SK-MEL-5 (cell line): Measurements from ENCODE around the gene GATAD2B. TPM values are rescaled to one million over a fixed set of nuclear protein-coding genes. Genes with fewer than 3 reads are reported as not detected.
"Not testable (repeated sequence)": the region's sequence is repeated elsewhere in the genome, so short reads cannot be mapped to it uniquely, and the experiment has no call there.

ENCODE experiments used
- DNase-seq: peaks from one replicate; pipeline ENCODE4 v3.0.0-alpha.2; 2016; ENCODE audit warnings: low read depth, low spot score
- in situ Hi-C: cut with HindIII; loops from 2 replicates; pipeline ENCODE4 v1.10.0; 2016; ENCODE audit warnings: low sequenced_read_pairs, high pct_unique_total_duplicates, low pct_unique_long_range_greater_than_20kb
- total RNA-seq: library from RNA; depleted of rRNA; stranded (reverse); fragments of >200 nt; shearing (Covaris generic); gene quantifications from 2 replicates; pipeline ENCODE4 v1.2.3, GENCODE V29; 2014

The GATAD2B gene
- total RNA-seq, 1 experiment from 2014 or later, result 8.7 TPM

DNA sequence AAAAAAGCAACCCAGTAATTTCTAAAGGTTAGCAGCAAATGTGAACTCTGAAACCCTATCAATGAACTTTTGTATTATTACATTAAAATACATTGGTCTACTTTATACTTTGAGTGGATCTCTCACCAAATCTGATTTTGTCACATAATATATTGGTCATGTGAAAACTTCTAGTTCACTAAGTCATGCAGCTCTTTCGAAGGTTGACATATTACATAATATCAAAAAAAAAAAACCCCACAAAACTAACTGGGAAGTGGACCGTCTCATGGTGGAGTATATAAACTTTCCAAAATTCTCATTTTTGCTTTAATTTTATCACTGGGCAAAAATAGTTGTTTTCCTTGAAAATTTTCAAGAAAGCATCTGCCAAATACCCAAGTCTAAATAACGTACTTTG is 50.4 kb downstream of the GATAD2B start:
- in situ Hi-C loops, result no loop called here
- DNase-seq, result no peak

DNA sequence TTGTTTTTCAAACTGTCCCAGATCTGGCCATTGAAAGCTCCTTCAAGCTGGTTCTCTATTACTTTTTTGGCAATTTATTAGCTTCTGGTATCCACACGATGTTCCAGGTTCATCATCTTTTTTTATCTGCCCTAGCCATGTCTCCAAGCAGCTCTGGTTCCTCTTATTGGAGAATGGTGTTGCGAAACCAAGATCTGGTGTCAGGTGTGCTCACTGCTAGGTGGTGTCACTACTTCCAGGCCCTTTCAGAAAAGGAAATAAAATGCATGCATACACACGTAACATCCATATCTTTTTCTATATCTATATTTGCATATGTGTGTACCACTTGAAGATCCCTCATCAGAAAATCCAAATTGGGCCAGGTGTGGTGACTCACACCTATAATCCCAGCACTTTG is 53.3 kb downstream of the GATAD2B start:
- in situ Hi-C loops, result no loop called here
- no peak for DNase-seq

- no peak for DNase-seq
- in situ Hi-C loops, result no loop called here
Observed at GRCh38 chr1:153866045-153866850, 56.5 kb downstream of the GATAD2B start.

- no peak for DNase-seq
- in situ Hi-C loops, result no loop called here
Observed at GRCh38 chr1:153860285-153860684, 62.5 kb downstream of the GATAD2B start.

- DNase-seq, result no peak
- in situ Hi-C loops, result no loop called here
Observed at GRCh38 chr1:153857505-153857904, 65.3 kb downstream of the GATAD2B start.

DNA sequence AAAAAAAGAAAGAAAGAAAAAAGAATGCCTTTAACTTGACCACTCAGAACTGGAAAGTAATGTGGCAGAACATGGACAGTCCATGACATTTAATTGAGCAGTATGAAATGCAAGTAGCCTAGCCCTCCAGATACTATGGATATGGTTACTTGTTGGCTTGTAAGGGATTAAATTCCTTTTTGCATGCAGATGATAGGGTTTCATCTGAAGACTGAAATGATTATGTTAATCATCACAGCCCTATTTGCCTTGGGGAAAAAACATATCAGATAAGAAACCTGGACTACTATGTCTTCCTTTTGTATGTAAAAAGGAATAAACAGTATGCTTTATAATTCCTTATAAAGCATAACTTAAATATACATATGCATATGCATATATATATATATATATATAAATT is 66.0 kb downstream of the GATAD2B start:
- in situ Hi-C loops, result no loop called here
- no peak for DNase-seq

- no peak for DNase-seq
- in situ Hi-C loops, result no loop called here
Observed at GRCh38 chr1:153852170-153852569, 70.6 kb downstream of the GATAD2B start.

DNA sequence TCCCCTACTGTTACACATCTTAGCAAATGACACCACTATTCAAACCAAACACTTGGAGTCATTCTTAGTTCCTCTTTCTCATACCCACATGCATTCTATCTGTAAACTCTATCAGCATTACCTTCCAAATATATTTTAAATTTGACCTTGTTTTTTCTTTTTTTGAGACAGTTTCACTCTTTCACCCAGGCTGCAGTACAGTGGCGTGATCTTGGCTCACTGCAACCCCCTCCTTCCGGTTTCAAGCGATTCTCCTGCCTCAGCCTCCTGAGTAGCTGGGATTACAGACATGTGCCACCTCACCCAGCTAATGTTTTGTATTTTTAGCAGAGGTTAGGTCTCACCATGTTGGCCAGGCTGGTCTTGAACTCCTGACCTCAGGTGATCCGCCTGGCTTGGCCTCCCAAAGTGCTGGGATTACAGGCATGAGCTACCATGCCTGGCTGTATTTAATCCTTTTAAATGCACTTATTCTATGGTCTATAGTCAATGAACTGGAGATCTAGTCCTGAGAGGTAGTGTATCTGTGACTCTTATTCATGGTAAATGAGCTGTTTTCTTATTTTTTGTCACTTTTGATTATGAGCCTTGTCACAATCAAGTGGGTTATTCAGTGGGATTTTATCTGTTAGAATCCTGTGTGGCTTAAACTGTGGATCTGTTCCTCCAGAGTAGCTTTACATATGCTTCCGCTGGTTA is 73.1 kb downstream of the GATAD2B start:
- in situ Hi-C loops, result no loop called here
- DNase-seq, result no peak

GRCh38 chr1:153848805-153849204 is 74.0 kb downstream of the GATAD2B start:
- DNase-seq, result no peak
- in situ Hi-C loops, result no loop called here

DNA sequence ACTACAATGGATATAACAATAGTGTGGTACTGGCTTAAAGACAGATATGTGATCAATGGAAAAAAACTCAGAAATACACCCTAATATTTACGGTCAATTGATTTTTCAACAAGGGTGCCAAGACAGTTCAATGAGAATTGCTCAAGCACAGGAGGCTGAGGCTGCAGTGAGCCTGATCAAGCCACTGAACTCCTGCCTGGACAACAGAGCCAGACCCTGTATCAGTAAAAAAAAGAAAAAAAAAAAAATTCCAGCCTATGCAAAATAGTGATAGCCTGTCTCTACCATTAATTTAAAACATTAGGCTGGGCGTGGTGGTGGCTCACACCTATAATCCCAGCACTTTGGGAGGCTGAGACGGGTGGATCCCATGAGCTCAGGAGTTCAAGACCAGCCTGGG is 77.6 kb downstream of the GATAD2B start:
- in situ Hi-C loops, result no loop called here

DNA sequence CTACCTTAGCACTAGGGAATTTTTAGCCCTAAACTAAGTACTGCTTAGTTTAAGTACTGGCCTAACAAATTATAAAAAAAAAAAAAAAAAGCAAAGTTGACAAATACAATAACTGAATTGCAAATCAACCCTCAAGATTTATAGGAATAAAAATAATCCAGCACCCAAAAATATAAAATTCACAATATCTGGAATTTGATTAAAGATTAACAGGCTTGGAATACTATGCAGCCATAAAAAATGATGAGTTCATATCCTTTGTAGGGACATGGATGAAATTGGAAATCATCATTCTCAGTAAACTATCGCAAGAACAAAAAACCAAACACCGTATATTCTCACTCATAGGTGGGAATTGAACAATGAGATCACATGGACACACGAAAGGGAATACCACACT is 78.4 kb downstream of the GATAD2B start:
- DNase-seq, in situ Hi-C loops: not testable (repeated sequence)

More for the DNA sequence above, 77.6 kb downstream of the GATAD2B start:
- no peak for DNase-seq

GRCh38 chr1:153842006-153842471 is 80.7 kb downstream of the GATAD2B start:
- DNase-seq, result no peak
- in situ Hi-C loops, result no loop called here

- in situ Hi-C loops, result no loop called here
- no peak for DNase-seq
Observed at GRCh38 chr1:153841463-153841994, 81.2 kb downstream of the GATAD2B start.

DNA sequence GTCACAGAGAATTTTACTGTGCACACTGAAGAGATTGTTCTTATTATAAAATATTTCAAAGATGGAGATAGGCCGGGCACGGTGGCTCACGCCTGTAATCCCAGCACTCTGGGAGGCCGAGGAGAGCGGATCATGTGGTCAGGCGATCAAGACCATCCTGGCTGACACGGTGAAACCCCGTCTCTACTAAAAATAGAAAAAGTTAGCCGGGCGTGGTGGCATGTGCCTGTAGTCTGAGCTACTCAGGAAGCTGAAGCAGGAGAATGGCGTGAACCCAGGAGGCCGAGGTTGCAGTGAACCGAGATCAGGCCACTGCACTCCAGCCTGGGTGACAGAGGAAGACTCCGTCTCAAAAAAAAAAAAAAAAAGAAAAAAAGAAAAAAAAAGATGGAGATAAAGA is 82.0 kb downstream of the GATAD2B start:
- in situ Hi-C loops, DNase-seq: not testable (repeated sequence)

GRCh38 chr1:153833968-153834367 is 88.8 kb downstream of the GATAD2B start:
- in situ Hi-C loops, DNase-seq: not testable (repeated sequence)

DNA sequence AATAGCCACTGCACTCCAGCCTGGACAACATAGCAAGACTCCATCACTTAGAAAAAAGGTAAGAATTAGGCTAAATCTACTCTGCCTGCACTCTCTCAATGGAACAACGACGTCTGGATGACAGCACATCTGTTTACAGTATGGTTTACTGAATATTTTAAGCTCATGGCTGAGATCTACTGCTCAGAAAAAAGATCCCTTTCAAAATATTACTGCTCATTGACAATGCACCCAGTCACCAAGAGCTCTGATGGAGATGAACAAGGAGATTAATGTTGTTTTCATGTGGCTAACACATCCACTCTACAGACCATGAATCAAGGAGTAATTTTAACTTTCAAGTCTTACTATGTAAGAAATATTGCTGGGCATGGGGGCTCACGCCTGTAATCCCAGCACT is 89.6 kb downstream of the GATAD2B start:
- in situ Hi-C loops, result no loop called here
- peak; percentile 12 for DNase-seq

DNA sequence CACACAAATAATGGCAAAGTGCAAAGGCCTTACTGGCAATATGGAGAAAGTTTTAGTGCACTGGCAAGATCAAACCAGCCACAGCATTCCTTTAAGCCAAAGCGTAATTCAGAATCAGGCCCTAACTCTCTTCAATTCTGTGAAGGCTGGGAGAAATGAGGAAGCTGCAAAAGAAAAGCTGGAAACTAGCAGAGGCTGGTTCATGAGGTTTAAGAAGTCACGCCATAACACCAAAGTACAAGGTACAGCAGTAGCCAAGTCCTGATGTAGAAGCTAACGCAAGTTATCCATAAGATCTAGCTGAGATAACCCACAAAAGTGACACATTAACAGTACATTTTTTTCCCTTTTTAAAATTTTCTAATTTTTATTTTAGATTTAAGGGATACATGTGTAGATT is 90.5 kb downstream of the GATAD2B start:
- DNase-seq, result no peak

DNA sequence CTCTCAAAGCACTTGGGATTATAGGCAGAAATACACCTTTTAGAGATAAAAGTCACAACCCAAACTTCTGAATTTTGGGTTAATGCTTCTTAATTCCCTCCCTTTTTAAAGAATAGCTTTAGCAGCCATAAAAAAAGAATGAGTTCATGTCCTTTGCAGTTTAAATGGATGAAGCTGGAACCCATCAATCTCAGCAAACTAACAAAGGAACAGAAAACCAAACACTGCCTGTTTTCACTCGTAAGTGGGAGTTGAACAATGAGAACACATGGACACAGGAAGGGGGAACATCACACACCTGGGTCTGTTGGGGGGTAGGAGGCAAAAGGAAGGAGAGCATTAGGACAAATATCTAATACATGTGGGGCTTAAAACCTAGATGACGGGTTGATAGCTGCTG is 91.7 kb downstream of the GATAD2B start:
- DNase-seq, result no peak
- in situ Hi-C loops, result no loop called here

More for the DNA sequence above, 90.5 kb downstream of the GATAD2B start:
- in situ Hi-C loops, result no loop called here
